Measurements from ENCODE around the gene NR2C2AP. TPM values are rescaled to one million over a fixed set of nuclear protein-coding genes. Genes with fewer than 3 reads are reported as not detected.

NR2C2AP gene
- total and polyA plus RNA-seq, 2 of the 13 experiments (the other 11 are each of a cell fraction or from before 2014, with no cell fraction given), result 12.2 to 26.8 TPM

DNA sequence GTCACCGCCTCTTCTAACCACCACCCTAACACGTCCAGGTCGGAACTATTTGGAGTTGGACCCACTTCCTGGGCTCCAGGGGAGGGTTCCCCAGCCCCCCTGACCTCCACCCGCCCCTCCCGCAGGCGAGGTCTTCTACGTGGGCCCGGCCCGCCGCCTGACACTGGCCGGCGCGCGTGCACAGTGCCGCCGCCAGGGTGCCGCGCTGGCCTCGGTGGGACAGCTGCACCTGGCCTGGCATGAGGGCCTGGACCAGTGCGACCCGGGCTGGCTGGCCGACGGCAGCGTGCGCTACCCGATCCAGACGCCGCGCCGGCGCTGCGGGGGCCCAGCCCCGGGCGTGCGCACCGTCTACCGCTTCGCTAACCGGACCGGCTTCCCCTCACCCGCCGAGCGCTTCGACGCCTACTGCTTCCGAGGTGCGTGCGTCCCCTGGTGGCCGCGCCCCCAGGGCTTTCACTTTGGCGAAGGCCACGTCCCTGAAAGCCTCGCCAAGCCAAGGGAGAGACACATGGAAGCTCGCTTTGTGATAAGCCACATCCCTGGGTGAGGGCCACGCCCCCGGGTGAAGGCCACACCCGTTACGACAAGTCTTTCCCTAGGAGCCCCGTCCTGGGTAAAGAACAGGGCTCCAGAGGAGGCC is 21.8 kb upstream of the NR2C2AP start (continued):
- TF ChIP-seq HCFC1 (IDR thresholded peaks at IDR 0.05; ENCODE audit: low read depth, low read length) (no peak), CAMTA2 (CRISPR knock-in tag; IDR thresholded peaks at IDR 0.05; ENCODE audit: borderline replicate concordance) (no peak), ZNF839 (CRISPR knock-in tag; IDR thresholded peaks at IDR 0.05; ENCODE audit: borderline replicate concordance) (no peak), ZNF329 (CRISPR knock-in tag; IDR thresholded peaks at IDR 0.05; ENCODE audit: low read depth) (peak; percentile 53; the same call in 1 of the 2 replicates), YEATS2 (CRISPR knock-in tag; IDR thresholded peaks at IDR 0.05; ENCODE audit: borderline replicate concordance) (no peak; the same call in 1 of the 2 replicates), ZBTB14 (CRISPR knock-in tag; IDR thresholded peaks at IDR 0.05) (peak; percentile 79), CREBL2 (CRISPR knock-in tag; IDR thresholded peaks at IDR 0.05; ENCODE audit: borderline replicate concordance) (no peak), ZNF562 (CRISPR knock-in tag; IDR thresholded peaks at IDR 0.05; ENCODE audit: borderline replicate concordance) (no peak), ZNF552 (CRISPR knock-in tag; IDR thresholded peaks at IDR 0.05; ENCODE audit: borderline replicate concordance) (peak; percentile 70; the same call in 1 of the 2 replicates), TFAP4 (IDR thresholded peaks at IDR 0.05; ENCODE audit: borderline replicate concordance, low read depth) (peak; percentile 17; the same call in 1 of the 2 replicates), ZNF260 (CRISPR knock-in tag; IDR thresholded peaks at IDR 0.05; ENCODE audit: borderline replicate concordance, low read depth) (no peak), RORA (CRISPR knock-in tag; IDR thresholded peaks at IDR 0.05) (no peak), HOXD1 (CRISPR knock-in tag; IDR thresholded peaks at IDR 0.05) (no peak), GABPB1 (CRISPR knock-in tag; IDR thresholded peaks at IDR 0.05) (peak; percentile 71; the same call in 1 of the 2 replicates), CEBPG (CRISPR knock-in tag; IDR thresholded peaks at IDR 0.05) (no peak), ZNF230 (CRISPR knock-in tag; IDR thresholded peaks at IDR 0.05) (no peak), FOXA1 (IDR thresholded peaks at IDR 0.05) (no peak), FOXA1 (CRISPR knock-in tag; IDR thresholded peaks at IDR 0.05) (no peak), ARNT (IDR thresholded peaks at IDR 0.05) (no peak), ZNF776 (CRISPR knock-in tag; IDR thresholded peaks at IDR 0.05) (peak; percentile 59; the same call in 1 of the 2 replicates), ZMYM2 (CRISPR knock-in tag; IDR thresholded peaks at IDR 0.05) (0 out of 2 replicates have a peak, but pooled peaks have one; percentile 20), ZNF510 (CRISPR knock-in tag; IDR thresholded peaks at IDR 0.05; ENCODE audit: low read depth) (no peak), ZNF484 (CRISPR knock-in tag; IDR thresholded peaks at IDR 0.05; ENCODE audit: borderline replicate concordance, low read depth) (no peak), ZNF792 (CRISPR knock-in tag; IDR thresholded peaks at IDR 0.05) (peak; percentile 48; the same call in 1 of the 2 replicates), SMARCC2 (IDR thresholded peaks at IDR 0.05) (no peak), NFYB (CRISPR knock-in tag; IDR thresholded peaks at IDR 0.05) (no peak)
- TF ChIP-seq, protein P1, sequence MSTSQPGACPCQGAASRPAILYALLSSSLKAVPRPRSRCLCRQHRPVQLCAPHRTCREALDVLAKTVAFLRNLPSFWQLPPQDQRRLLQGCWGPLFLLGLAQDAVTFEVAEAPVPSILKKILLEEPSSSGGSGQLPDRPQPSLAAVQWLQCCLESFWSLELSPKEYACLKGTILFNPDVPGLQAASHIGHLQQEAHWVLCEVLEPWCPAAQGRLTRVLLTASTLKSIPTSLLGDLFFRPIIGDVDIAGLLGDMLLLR (CRISPR knock-in tag; IDR thresholded peaks at IDR 0.05), result peak; percentile 85; the same call in 1 of the 2 replicates
- TF ChIP-seq, protein P2, sequence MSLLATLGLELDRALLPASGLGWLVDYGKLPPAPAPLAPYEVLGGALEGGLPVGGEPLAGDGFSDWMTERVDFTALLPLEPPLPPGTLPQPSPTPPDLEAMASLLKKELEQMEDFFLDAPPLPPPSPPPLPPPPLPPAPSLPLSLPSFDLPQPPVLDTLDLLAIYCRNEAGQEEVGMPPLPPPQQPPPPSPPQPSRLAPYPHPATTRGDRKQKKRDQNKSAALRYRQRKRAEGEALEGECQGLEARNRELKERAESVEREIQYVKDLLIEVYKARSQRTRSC (CRISPR knock-in tag; IDR thresholded peaks at IDR 0.05; ENCODE audit: low read depth), result 0 out of 2 replicates have a peak, but pooled peaks have one; percentile 60
- TF ChIP-seq, protein P3, sequence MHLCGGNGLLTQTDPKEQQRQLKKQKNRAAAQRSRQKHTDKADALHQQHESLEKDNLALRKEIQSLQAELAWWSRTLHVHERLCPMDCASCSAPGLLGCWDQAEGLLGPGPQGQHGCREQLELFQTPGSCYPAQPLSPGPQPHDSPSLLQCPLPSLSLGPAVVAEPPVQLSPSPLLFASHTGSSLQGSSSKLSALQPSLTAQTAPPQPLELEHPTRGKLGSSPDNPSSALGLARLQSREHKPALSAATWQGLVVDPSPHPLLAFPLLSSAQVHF (CRISPR knock-in tag; IDR thresholded peaks at IDR 0.05), result 0 out of 2 replicates have a peak, but pooled peaks have one; percentile 67

Measured in HepG2 (cell line).